ENCODE data around the gene LOXL3. TPM values are rescaled to one million over a fixed set of nuclear protein-coding genes. Genes with fewer than 3 reads are reported as not detected.

LOXL3 gene
- polyA plus RNA-seq, 1 donor from 2014 or later, result 20.1 TPM

- Histone ChIP-seq H3K9me3 (ENCODE audit: low read length) (no peaks in the 10 kb centered on the region), H3K4me3 (ENCODE audit: low read length) (no peak overlapping the region), H3F3A (ENCODE audit: insufficient read depth, low read length, poor library complexity, severe bottlenecking) (no peaks in the 10 kb centered on the region), H3K4me2 (ENCODE audit: low read length) (no peak overlapping the region), H2AFZ (ENCODE audit: low read depth, low read length) (no peak overlapping the region), H3K9me2 (ENCODE audit: insufficient read depth, low read length) (no peaks in the 10 kb centered on the region), H3K9ac (ENCODE audit: low read length) (no peak overlapping the region), H3K27ac (ENCODE audit: low read length) (no peak overlapping the region), H3K27me3 (ENCODE audit: insufficient read depth, low read depth, low read length) (peaks cover 7% of the 10 kb centered on the region), H3K79me2 (replicated peaks; ENCODE audit: insufficient read depth, low read length) (peaks cover 14% of the 10 kb centered on the region), H3K36me3 (ENCODE audit: insufficient read depth, low read length) (no peaks in the 10 kb centered on the region), H4K20me1 (ENCODE audit: insufficient read depth) (no peaks in the 10 kb centered on the region)
- TF ChIP-seq TAF1 (IDR thresholded peaks at IDR 0.05; ENCODE audit: low read depth) (no peak), REST (IDR thresholded peaks at IDR 0.05; ENCODE audit: borderline replicate concordance) (no peak), RAD21 (conservative IDR thresholded peaks at IDR 0.05) (no peak), MXI1 (conservative IDR thresholded peaks at IDR 0.05; ENCODE audit: poor library complexity, severe bottlenecking) (no peak), POLR2AphosphoS5 (IDR thresholded peaks at IDR 0.05) (no peak), EP300 (conservative IDR thresholded peaks at IDR 0.05; ENCODE audit: poor library complexity, severe bottlenecking) (no peak), SMC3 (conservative IDR thresholded peaks at IDR 0.05; ENCODE audit: poor library complexity) (no peak), EZH2 (IDR thresholded peaks at IDR 0.05; ENCODE audit: borderline replicate concordance, insufficient read depth, low read length, poor library complexity, severe bottlenecking) (no peak), CTCF (IDR thresholded peaks at IDR 0.05; ENCODE audit: poor library complexity, severe bottlenecking) (no peak)
These were observed 27.0 kb downstream of the LOXL3 start for GRCh38 chr2:74526649-74527230.

GRCh38 chr2:74525717-74526648 is 27.8 kb downstream of the LOXL3 start, which contains the start of gene DQX1:
Gene DQX1 (minus strand): TSS chr2:74526231. CDS start chr2:74525729, 502 bp downstream.
- Histone ChIP-seq H3K36me3 (ENCODE audit: insufficient read depth, low read length) (no peaks in the 10 kb centered on the region), H3K9ac (ENCODE audit: low read length) (no peak within 1 kb of the TSS), H4K20me1 (ENCODE audit: insufficient read depth) (no peaks in the 10 kb centered on the region), H2AFZ (ENCODE audit: low read depth, low read length) (no peak within 1 kb of the TSS), H3K4me2 (ENCODE audit: low read length) (no peak within 1 kb of the TSS), H3K79me2 (replicated peaks; ENCODE audit: insufficient read depth, low read length) (peaks cover 13% of the 10 kb centered on the region), H3K9me2 (ENCODE audit: insufficient read depth, low read length) (no peaks in the 10 kb centered on the region), H3K27me3 (ENCODE audit: insufficient read depth, low read depth, low read length) (peaks cover 13% of the 10 kb centered on the region), H3K9me3 (ENCODE audit: low read length) (no peaks in the 10 kb centered on the region), H3K27ac (ENCODE audit: low read length) (no peak within 1 kb of the TSS), H3F3A (ENCODE audit: insufficient read depth, low read length, poor library complexity, severe bottlenecking) (no peaks in the 10 kb centered on the region), H3K4me3 (ENCODE audit: low read length) (no peak within 1 kb of the TSS)
- TF ChIP-seq TAF1 (IDR thresholded peaks at IDR 0.05; ENCODE audit: low read depth) (no peak), POLR2AphosphoS5 (IDR thresholded peaks at IDR 0.05) (no peak), RAD21 (conservative IDR thresholded peaks at IDR 0.05) (no peak), EP300 (conservative IDR thresholded peaks at IDR 0.05; ENCODE audit: poor library complexity, severe bottlenecking) (no peak), REST (IDR thresholded peaks at IDR 0.05; ENCODE audit: borderline replicate concordance) (no peak), EZH2 (IDR thresholded peaks at IDR 0.05; ENCODE audit: borderline replicate concordance, insufficient read depth, low read length, poor library complexity, severe bottlenecking) (no peak), MXI1 (conservative IDR thresholded peaks at IDR 0.05; ENCODE audit: poor library complexity, severe bottlenecking) (no peak), SMC3 (conservative IDR thresholded peaks at IDR 0.05; ENCODE audit: poor library complexity) (no peak)
